Heart right ventricle (tissue), 16 donors: ENCODE results near the gene SNRK. TPM values are rescaled to one million over a fixed set of nuclear protein-coding genes. Genes with fewer than 3 reads are reported as not detected.

Experiments
- ATAC-seq, 8 donors: fragments of 200-7000 bp; cut with Tn5 transposase; one replicate each; pipeline ENCODE4 v1.9.1; 2020; ENCODE audit warnings: mild to moderate bottlenecking in 8 of 8, moderate library complexity in 8 of 8, moderate number of reproducible peaks in 1 of 8
- DNase-seq, 2 donors: peaks; one replicate each; pipeline ENCODE4 v3.0.0-alpha.2; 2020
- H3K27ac ChIP-seq, 10 donors: fragments of 200-600 bp; sonication (generic) in 2 of 10; one replicate each; pipeline versions ENCODE4 v1.5.0 to v1.8.0; 2020 to 2022; ENCODE audit warnings: mild to moderate bottlenecking in 3 of 10
- H3K27me3 ChIP-seq, 7 donors: fragments of 200-600 bp; one replicate each; pipeline ENCODE4 v1.8.0; 2021 to 2022; ENCODE audit warnings: mild to moderate bottlenecking in 2 of 7
- H3K36me3 ChIP-seq, 9 donors: fragments of 200-600 bp; sonication (generic) in 1 of 9; one replicate each; pipeline versions ENCODE4 v1.5.0 to v1.8.0; 2020 to 2022; ENCODE audit warnings: mild to moderate bottlenecking in 2 of 9
- H3K4me1 ChIP-seq, 9 donors: fragments of 200-600 bp; sonication (generic) in 1 of 9; one replicate each; pipeline versions ENCODE4 v1.5.0 to v1.8.0; 2020 to 2022; ENCODE audit warnings: mild to moderate bottlenecking in 4 of 9
- H3K4me3 ChIP-seq, 10 donors: fragments of 200-600 bp; sonication (generic) in 2 of 10; one replicate each; pipeline versions ENCODE4 v1.5.0 to v1.8.0; 2020 to 2022; ENCODE audit warnings: mild to moderate bottlenecking in 7 of 10, moderate library complexity in 2 of 10
- H3K9me3 ChIP-seq, 11 donors: fragments of 200-600 bp in 10 of 11; sonication (generic) in 2 of 11; one replicate each; pipeline versions ENCODE4 v1.5.0 to v1.8.0; 2013 to 2022; ENCODE audit warnings: mild to moderate bottlenecking in 2 of 11, control low read depth in 1 of 11, moderate library complexity in 1 of 11
- WGBS, 2 donors: extraction: QIAGEN DNeasy Blood & Tissue Kit; methylation state at CpG; one replicate each; pipeline ENCODE4 v1.1.7; 2013; ENCODE audit warnings: inconsistent platforms in 1 of 2; 5-methylcytosine and 5-hydroxymethylcytosine counted together
- intact Hi-C, 10 donors: fragments of 100-400 bp; cut with DNase I; formaldehyde crosslinking; loops; one replicate each; pipeline versions ENCODE4 v1.11.1 to v1.14.2; 2022
- polyA plus RNA-seq, 2 donors: library from polyadenylated mRNA; stranded (reverse); fragments of 200-250 nt; gene quantifications; one replicate each; pipeline ENCODE4 v1.2.3, GENCODE V29; 2013
- total RNA-seq, 10 donors: library from RNA; stranded (reverse); fragmentation: NEBNext Ultra II Directional in 3 of 10; extraction: Animal tissue kit (Norgen Biotek cat#: 25700) in 3 of 10; gene quantifications; one replicate each; pipeline versions ENCODE4 v1.2.1 to v1.2.4, GENCODE V29; 2021 to 2023
- TF ChIP-seq, protein P1 (sequence below), 9 donors: fragments of 200-600 bp; sonication (generic) in 2 of 9; IDR thresholded peaks; one replicate each; pipeline versions ENCODE4 v1.5.0 to v1.8.0; 2021 to 2022; ENCODE audit warnings: antibody characterized with exemption in 9 of 9, mild to moderate bottlenecking in 5 of 9, moderate library complexity in 1 of 9
- donor health status: Arrhythmogenic right ventricular cardiomyopathy.
- donor health status: ischemic (EF 13 %, LVEDD 7.1; RV severe dilation, severe dysfunction).
- donor health status: healthy with polysubstance abuse.
- donor health status: DM: no; HTN: yes; CAD: no.
- donor health status: DM: no; HTN: no; CAD: no.
- donor health status: ischemic (EF 25% LVEDD 6.9; RV normal size, moderate dysfunction).
- donor health status: ischemic (EF 25% LVEDD 5.7; RV mildly dilated, moderate dysfunction).
- donor health status: healthy.
- donor health status: DM: yes; HTN: yes; CAD: no.
- donor health status: Ischemic cardiomyopathy.
- donor health status: ischemic (EF 35%, LVEDD 5.7; RV mildly dilated, moderate dysfunction).
- donor health status: nonischemic (EF 11% LVEDD 7.7; RV severe dilation, severe dysfunction).
- donor health status: DM: yes; HTN: yes; CAD: no.
- donor health status: PGD.
- donor health status: ischemic (EF 29% LVEDD 5.4; RV normal size, mild dysfunction).
- donor health status: nonischemic (EF 23%, LVEDD 6.1; RV moderate dilation, normal function).

The SNRK gene
- total and polyA plus RNA-seq, 12 donors, result 11.4 to 51.9 (median 27.8) TPM

DNA sequence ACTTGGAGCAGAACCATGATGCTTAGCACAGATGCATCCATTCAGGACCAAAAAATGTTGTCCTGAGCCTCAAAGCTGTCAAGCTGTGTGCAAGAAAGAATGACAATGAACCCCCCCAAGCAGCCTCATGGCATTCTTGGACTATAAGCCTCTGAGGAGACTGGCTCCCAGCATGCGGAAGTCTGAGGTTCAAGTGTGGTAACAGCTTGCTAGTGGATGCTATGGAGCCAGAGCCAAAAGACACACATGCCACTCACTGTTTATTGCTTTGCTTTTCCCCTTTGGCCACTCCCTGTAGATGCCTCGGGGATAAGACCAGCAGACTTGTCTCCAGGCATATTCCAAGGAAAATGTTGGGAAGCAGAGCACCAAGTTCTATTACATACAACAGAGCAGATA is 38.2 kb upstream of the SNRK start:
- intact Hi-C loops, result loop anchor here in 4 of 10 donors (5.0 kb wide), 1 partner anchor 39 kb away; the partner anchor contains the start of gene SNRK (in 4 of the 4)
- DNase-seq (no peak), ATAC-seq (no peak)
- H3K27me3 ChIP-seq, result no peaks in the 10 kb centered on the region
- TF ChIP-seq, protein P1, sequence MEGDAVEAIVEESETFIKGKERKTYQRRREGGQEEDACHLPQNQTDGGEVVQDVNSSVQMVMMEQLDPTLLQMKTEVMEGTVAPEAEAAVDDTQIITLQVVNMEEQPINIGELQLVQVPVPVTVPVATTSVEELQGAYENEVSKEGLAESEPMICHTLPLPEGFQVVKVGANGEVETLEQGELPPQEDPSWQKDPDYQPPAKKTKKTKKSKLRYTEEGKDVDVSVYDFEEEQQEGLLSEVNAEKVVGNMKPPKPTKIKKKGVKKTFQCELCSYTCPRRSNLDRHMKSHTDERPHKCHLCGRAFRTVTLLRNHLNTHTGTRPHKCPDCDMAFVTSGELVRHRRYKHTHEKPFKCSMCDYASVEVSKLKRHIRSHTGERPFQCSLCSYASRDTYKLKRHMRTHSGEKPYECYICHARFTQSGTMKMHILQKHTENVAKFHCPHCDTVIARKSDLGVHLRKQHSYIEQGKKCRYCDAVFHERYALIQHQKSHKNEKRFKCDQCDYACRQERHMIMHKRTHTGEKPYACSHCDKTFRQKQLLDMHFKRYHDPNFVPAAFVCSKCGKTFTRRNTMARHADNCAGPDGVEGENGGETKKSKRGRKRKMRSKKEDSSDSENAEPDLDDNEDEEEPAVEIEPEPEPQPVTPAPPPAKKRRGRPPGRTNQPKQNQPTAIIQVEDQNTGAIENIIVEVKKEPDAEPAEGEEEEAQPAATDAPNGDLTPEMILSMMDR (IDR thresholded peaks at IDR 0.05), result no peak
- H3K9me3 ChIP-seq, result no peaks in the 10 kb centered on the region
- H3K27ac ChIP-seq, result peak overlapping the region in 8 of 10 donors; percentile 50 to 87 (median 66)
- H3K36me3 ChIP-seq, result no peaks in the 10 kb centered on the region
- no peak overlapping the region for H3K4me3 ChIP-seq
- WGBS, 2 donors, result 60 to 72% methylated on average over 2 of the region's 2 CpGs
- peaks cover 7 to 62% (median 42%) of the 10 kb centered on the region in 9 donors for H3K4me1 ChIP-seq

DNA sequence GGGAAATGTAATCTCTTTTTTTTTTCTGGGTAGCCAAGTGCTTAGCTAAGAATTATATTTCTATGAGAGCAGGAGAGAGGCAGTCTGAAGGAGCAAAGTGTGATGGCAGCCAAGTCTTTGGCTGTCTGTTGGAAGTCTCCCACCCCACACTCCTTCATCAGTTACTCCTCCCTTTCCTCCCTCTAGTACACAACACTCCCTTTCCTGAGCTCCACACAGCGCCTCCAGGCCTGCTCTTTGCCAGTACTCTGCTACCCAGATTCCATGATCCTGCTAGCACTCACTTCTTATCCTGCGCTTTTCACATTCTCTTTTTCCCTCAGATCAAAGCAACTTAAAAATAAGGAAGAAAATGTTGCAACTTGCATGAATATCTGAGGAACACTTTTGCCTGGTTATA is 37.4 kb upstream of the SNRK start:
- 72 to 74% methylated on average over 2 of the region's 2 CpGs for WGBS, 2 donors
- intact Hi-C loops, result loop anchor here in 4 of 10 donors (5.0 kb wide), 1 partner anchor 38 kb away; the partner anchor contains the start of gene SNRK (in 4 of the 4)
- H3K36me3 ChIP-seq, result no peaks in the 10 kb centered on the region
- H3K27ac ChIP-seq, result peak overlapping the region in 5 of 10 donors; percentile 64 to 87 (median 80)
- ATAC-seq (peak in 4 of 8 donors; percentile 32 to 69 (median 54)), DNase-seq (no peak)
- H3K9me3 ChIP-seq, result no peaks in the 10 kb centered on the region
- H3K27me3 ChIP-seq, result no peaks in the 10 kb centered on the region
- H3K4me3 ChIP-seq, result no peak overlapping the region
- TF ChIP-seq, protein P1 (IDR thresholded peaks at IDR 0.05), result no peak
- peaks cover 7 to 55% (median 37%) of the 10 kb centered on the region in 9 donors for H3K4me1 ChIP-seq

DNA sequence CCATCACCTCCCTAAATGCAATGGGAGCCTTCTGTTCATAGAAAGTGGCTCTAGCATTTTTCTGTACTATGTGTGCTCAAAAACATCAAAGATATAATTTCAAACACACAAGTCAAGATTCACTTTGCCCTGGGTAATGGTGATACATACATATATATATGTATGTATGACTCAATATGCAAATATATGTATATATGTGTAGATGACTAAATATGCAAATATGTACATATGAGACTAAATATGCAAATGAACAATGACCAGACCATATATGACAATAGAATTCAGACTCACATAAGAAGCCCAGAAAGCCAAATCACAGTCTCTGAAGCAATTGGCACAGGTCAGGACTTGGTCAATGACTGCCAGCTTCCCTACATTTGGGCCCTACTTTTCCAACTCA is 36.9 kb upstream of the SNRK start:
- no peaks in the 10 kb centered on the region for H3K36me3 ChIP-seq
- intact Hi-C loops, result loop anchor here in 4 of 10 donors (5.0 kb wide), 1 partner anchor 38 kb away; the partner anchor contains the start of gene SNRK (in 4 of the 4)
- H3K27ac ChIP-seq, result peak overlapping the region in 3 of 10 donors; percentile 67 to 87 (median 80)
- ATAC-seq, result no peak
- no peaks in the 10 kb centered on the region for H3K27me3 ChIP-seq
- no peaks in the 10 kb centered on the region for H3K9me3 ChIP-seq
- no peak overlapping the region for H3K4me3 ChIP-seq
- TF ChIP-seq, protein P1 (IDR thresholded peaks at IDR 0.05), result no peak
- peaks cover 7 to 55% (median 34%) of the 10 kb centered on the region in 9 donors for H3K4me1 ChIP-seq
- DNase-seq, result no peak

DNA sequence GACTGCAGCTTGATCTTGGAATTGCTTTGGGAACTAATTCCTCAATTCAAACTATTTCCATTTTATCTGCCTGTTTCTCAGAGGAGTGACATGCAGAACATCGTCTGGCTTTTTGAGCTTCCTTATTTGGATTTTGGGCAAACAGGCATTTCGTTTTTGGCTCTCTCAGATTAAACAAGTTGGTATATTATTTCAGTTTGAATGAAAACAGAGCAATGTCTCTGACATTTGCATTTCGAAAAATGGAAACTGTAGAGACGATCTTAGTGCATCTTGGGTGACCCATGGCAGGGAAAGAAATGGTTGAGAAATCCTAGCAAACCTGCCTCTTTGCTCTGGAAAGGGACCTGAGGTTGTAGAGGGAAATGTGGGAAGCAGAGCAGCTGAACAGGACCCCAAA is 33.0 kb upstream of the SNRK start:
- DNase-seq, result no peak
- ATAC-seq, result no peak
- no peak overlapping the region for H3K27ac ChIP-seq

More for the DNA sequence above, 33.0 kb upstream of the SNRK start:
- Histone ChIP-seq H3K4me1 (peaks cover 2 to 33% (median 10%) of the 10 kb centered on the region in 9 donors), H3K27me3 (no peaks in the 10 kb centered on the region), H3K9me3 (no peaks in the 10 kb centered on the region), H3K4me3 (no peak overlapping the region), H3K36me3 (no peaks in the 10 kb centered on the region)
- intact Hi-C loops, result no loop called here
- TF ChIP-seq, protein P1 (IDR thresholded peaks at IDR 0.05), result no peak
- 89% methylated on average over 4 of the region's 4 CpGs for WGBS, 2 donors
